H1 (cell line): ENCODE data around the gene ANKLE1. TPM values are rescaled to one million over a fixed set of nuclear protein-coding genes. Genes with fewer than 3 reads are reported as not detected.

Source experiments
- CHD7 ChIP-seq: fragments of 300-600 bp; sonication (generic); IDR thresholded peaks from 2 replicates; pipeline ENCODE4 v1.7.1; 2012; ENCODE audit warnings: low read length, moderate library complexity, mild to moderate bottlenecking, inconsistent platforms; ENCODE audit not compliant: insufficient replicate concordance
- polyA plus RNA-seq, 7 experiments: library from polyadenylated mRNA; depleted of rRNA in 3 of 7; stranded (reverse) in 5 of 7; unstranded in 2 of 7; fragments of >200 nt in 5 of 7; fragments of 200-250 nt in 2 of 7; gene quantifications; 1 replicate in 5 of 7; 2 replicates in 1 of 7; 4 replicates in 1 of 7; pipeline versions ENCODE4 v1.2.1 to v1.2.3, GENCODE V29; 2011 to 2013; ENCODE audit warnings: missing spikeins in 2 of 7, mixed read lengths in 2 of 7
- total RNA-seq: library from RNA; stranded (reverse); fragmentation: NEBNext Ultra II Directional; extraction: Animal tissue kit (Norgen Biotek cat#: 25700); gene quantifications from 2 replicates; pipeline ENCODE4 v1.2.1, GENCODE V29; 2021

The ANKLE1 gene
- total and polyA plus RNA-seq, 2 of the 8 experiments (the other 6 are each of a cell fraction or from before 2014, with no cell fraction given) = 6.1 to 9.6 TPM

- no peak for TF ChIP-seq CHD7
- TF ChIP-seq, all 59 proteins: peak for 0
These were observed 49.4 kb downstream of the ANKLE1 start (continued) for GRCh38 chr19:17331045-17331558.
